ENCODE data around the gene HHIPL1. TPM values are rescaled to one million over a fixed set of nuclear protein-coding genes. Genes with fewer than 3 reads are reported as not detected.

HHIPL1 gene
- total RNA-seq, 1 experiment from 2014 or later, result 2.5 TPM

GRCh38 chr14:99716091-99716849 lies 71.3 kb downstream of the HHIPL1 start:
- peak; percentile 13 for DNase-seq (ENCODE audit: low read depth)

GRCh38 chr14:99716850-99717681 lies 72.1 kb downstream of the HHIPL1 start:
- DNase-seq (ENCODE audit: low read depth), result no peak

- no peak for DNase-seq (ENCODE audit: low read depth)
Measured at GRCh38 chr14:99717682-99718013, 72.7 kb downstream of the HHIPL1 start.

- DNase-seq (ENCODE audit: low read depth), result peak; percentile 3
Measured at GRCh38 chr14:99718031-99718810, 73.3 kb downstream of the HHIPL1 start.

- DNase-seq (ENCODE audit: low read depth), result no peak
Measured at GRCh38 chr14:99718811-99719192, 73.9 kb downstream of the HHIPL1 start.

GRCh38 chr14:99720941-99721791 lies 76.2 kb downstream of the HHIPL1 start:
- DNase-seq (ENCODE audit: low read depth), result no peak

GRCh38 chr14:99721792-99722516 lies 77.0 kb downstream of the HHIPL1 start:
- DNase-seq (ENCODE audit: low read depth), result no peak

DNA sequence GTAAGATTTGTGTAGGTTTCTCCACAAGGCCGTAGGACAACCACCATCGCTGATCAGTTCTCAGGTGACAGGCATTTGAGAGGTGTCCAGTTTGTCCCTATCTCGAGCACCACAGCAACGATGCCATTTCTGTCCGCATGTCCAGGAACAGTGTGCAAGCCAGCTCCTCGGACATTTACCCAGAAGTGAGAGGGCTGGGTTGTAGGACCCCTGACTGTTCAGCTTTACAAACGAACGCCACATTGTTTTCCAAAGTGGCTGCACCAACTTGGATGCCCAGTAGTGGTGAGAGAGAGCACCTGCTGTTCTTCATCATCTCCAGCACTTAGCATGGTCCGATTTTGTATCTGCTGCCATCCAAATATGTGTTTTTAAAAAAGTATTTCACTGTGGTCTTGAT lies 77.8 kb downstream of the HHIPL1 start:
- DNase-seq (ENCODE audit: low read depth), result no peak

GRCh38 chr14:99724196-99724891 lies 79.4 kb downstream of the HHIPL1 start:
- peak; percentile 61 for DNase-seq (ENCODE audit: low read depth)

- DNase-seq (ENCODE audit: low read depth), result peak; percentile 2
Measured at GRCh38 chr14:99724939-99725773, 80.2 kb downstream of the HHIPL1 start.

GRCh38 chr14:99725774-99726537 lies 81.0 kb downstream of the HHIPL1 start:
- peak; percentile 2 for DNase-seq (ENCODE audit: low read depth)

GRCh38 chr14:99726538-99727095 lies 81.7 kb downstream of the HHIPL1 start:
- peak; percentile 3 for DNase-seq (ENCODE audit: low read depth)

DNA sequence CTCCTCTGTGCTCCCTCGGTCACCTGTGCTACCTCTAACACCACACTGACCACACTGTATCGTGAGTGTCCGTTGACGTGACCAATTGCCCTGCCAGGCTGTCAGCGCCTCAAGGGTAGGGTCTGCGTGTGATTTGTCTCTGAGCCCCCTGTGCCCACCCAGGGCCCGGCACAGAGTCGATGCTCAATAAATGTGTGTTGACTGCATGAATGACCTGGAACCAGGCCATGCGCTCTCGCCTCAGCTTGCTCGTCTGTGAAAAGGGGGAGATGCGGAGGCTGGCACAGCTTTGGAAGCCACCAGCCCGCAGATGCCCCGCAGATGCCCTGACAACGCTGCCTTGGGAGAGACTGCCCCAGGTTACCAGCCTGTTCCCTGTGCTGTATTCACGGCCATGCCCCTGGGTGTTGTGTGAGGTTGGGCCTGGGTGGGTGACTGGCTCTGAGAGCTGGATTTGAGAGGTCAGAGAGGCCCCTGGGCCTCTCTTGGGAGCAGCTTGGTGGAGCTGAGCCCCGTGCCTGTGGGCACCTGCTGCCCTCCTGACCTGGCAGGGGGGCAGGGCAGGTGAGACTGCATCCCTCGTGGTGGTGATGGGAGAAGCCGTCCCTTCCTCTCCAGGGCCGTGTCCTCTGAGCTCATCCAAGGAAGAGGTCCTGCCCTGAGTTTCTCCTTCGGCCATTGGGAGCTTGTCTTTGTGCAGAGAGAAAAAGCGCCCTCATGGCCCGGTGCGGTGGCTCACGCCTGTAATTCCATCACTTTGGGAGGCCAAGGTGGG lies 82.4 kb downstream of the HHIPL1 start:
- DNase-seq (ENCODE audit: low read depth), result peak; percentile 1

- peak; percentile 0 for DNase-seq (ENCODE audit: low read depth)
Measured at GRCh38 chr14:99728231-99728920, 83.4 kb downstream of the HHIPL1 start.

- peak; percentile 1 for DNase-seq (ENCODE audit: low read depth)
Measured at GRCh38 chr14:99728981-99729451, 84.1 kb downstream of the HHIPL1 start.

All from Daoy (cell line).